SK-N-SH treated with all-trans-retinoic acid at 6 μM for 48 hours (cell line): ENCODE measurements around the gene PYGM.

Experiments
- ATAC-seq: fragments of 200-7000 bp; cut with Tn5 transposase; 3 replicates; pipeline ENCODE4 v1.9.1; 2020; ENCODE audit warnings: mild to moderate bottlenecking, moderate library complexity
- BACH2 ChIP-seq: fragments of 250-450 bp; sonication (Bioruptor Pico); IDR thresholded peaks from 2 replicates; pipeline ENCODE4 v1.9.0; 2021; ENCODE audit warnings: mild to moderate bottlenecking, borderline replicate concordance
- CREB5 ChIP-seq: fragments of 250-450 bp; sonication (Bioruptor Pico); IDR thresholded peaks from 2 replicates; pipeline ENCODE4 v1.5.1; 2020; ENCODE audit warnings: low read depth, mild to moderate bottlenecking, moderate library complexity
- CSDC2 ChIP-seq: fragments of 250-450 bp; sonication (Bioruptor Pico); IDR thresholded peaks from 2 replicates; pipeline ENCODE4 v1.5.0; 2020; ENCODE audit warnings: mild to moderate bottlenecking, moderate library complexity
- CSRNP3 ChIP-seq: fragments of 250-450 bp; sonication (Bioruptor Pico); IDR thresholded peaks from 2 replicates; pipeline ENCODE4 v1.5.1; 2021; ENCODE audit warnings: mild to moderate bottlenecking, moderate library complexity
- ESRRG ChIP-seq: fragments of 250-450 bp; sonication (Bioruptor Pico); IDR thresholded peaks from 2 replicates; pipeline ENCODE4 v1.6.1; 2021; ENCODE audit warnings: mild to moderate bottlenecking
- GLIS3 ChIP-seq: fragments of 250-450 bp; sonication (Bioruptor Pico); IDR thresholded peaks from 2 replicates; pipeline ENCODE4 v1.5.0; 2020; ENCODE audit warnings: mild to moderate bottlenecking, moderate library complexity
- ISL1 ChIP-seq: fragments of 250-450 bp; sonication (Bioruptor Pico); IDR thresholded peaks from 2 replicates; pipeline ENCODE4 v2.1.2; 2022; ENCODE audit warnings: mild to moderate bottlenecking, moderate library complexity
- OSR1 ChIP-seq: fragments of 250-450 bp; sonication (Bioruptor Pico); IDR thresholded peaks from 2 replicates; pipeline ENCODE4 v1.8.0; 2022; ENCODE audit warnings: moderate library complexity, mild to moderate bottlenecking, inconsistent platforms
- PATZ1 ChIP-seq: fragments of 250-450 bp; sonication (Bioruptor Pico); IDR thresholded peaks from 2 replicates; pipeline ENCODE4 v1.8.0; 2020; ENCODE audit warnings: mild to moderate bottlenecking, moderate library complexity, borderline replicate concordance
- PPARA ChIP-seq: fragments of 250-450 bp; sonication (Bioruptor Pico); IDR thresholded peaks from 2 replicates; pipeline ENCODE4 v1.5.0; 2020; ENCODE audit warnings: mild to moderate bottlenecking, borderline replicate concordance
- RARB ChIP-seq: fragments of 250-450 bp; sonication (Bioruptor Pico); IDR thresholded peaks from 2 replicates; pipeline ENCODE4 v1.8.0; 2021; ENCODE audit warnings: mild to moderate bottlenecking, moderate library complexity
- SNAI2 ChIP-seq: fragments of 250-450 bp; sonication (Bioruptor Pico); IDR thresholded peaks from 2 replicates; pipeline ENCODE4 v1.5.0; 2020; ENCODE audit warnings: mild to moderate bottlenecking, moderate library complexity
- TCF4 ChIP-seq: fragments of 250-450 bp; sonication (Bioruptor Pico); IDR thresholded peaks from 2 replicates; pipeline ENCODE4 v1.8.0; 2021; ENCODE audit warnings: mild to moderate bottlenecking, moderate library complexity, borderline replicate concordance
- TOX ChIP-seq: fragments of 250-450 bp; sonication (Bioruptor Pico); IDR thresholded peaks from 2 replicates; pipeline ENCODE4 v1.8.0; 2021; ENCODE audit warnings: mild to moderate bottlenecking, moderate library complexity, borderline replicate concordance
- TSHZ2 ChIP-seq: fragments of 250-450 bp; sonication (Bioruptor Pico); IDR thresholded peaks from 2 replicates; pipeline ENCODE4 v1.5.0; 2020; ENCODE audit warnings: mild to moderate bottlenecking, moderate library complexity
- ZC3H10 ChIP-seq: fragments of 250-450 bp; sonication (Bioruptor Pico); IDR thresholded peaks from 2 replicates; pipeline ENCODE4 v1.5.1; 2021; ENCODE audit warnings: mild to moderate bottlenecking, moderate library complexity
- ZFP3 ChIP-seq: fragments of 250-450 bp; sonication (Bioruptor Pico); IDR thresholded peaks from 2 replicates; pipeline ENCODE4 v1.5.0; 2020; ENCODE audit warnings: mild to moderate bottlenecking, moderate library complexity
- ZNF565 ChIP-seq: fragments of 450-650 bp; formaldehyde crosslinking; conservative IDR thresholded peaks from 2 replicates; pipeline ENCODE4 v1.5.0; 2020; ENCODE audit warnings: low read depth, mild to moderate bottlenecking, moderate library complexity
- ZNF70 ChIP-seq: fragments of 450-650 bp; formaldehyde crosslinking; IDR thresholded peaks from 2 replicates; pipeline ENCODE4 v1.5.0; 2020; ENCODE audit warnings: mild to moderate bottlenecking, moderate library complexity
- ZNF8 ChIP-seq: fragments of 450-650 bp; formaldehyde crosslinking; IDR thresholded peaks from 2 replicates; pipeline ENCODE4 v1.5.0; 2020; ENCODE audit warnings: mild to moderate bottlenecking, moderate library complexity

PYGM gene

GRCh38 chr11:64723907-64724862 is 35.6 kb downstream of the PYGM start:
- TF ChIP-seq CREB5 (CRISPR knock-in tag) (no peak), TOX (CRISPR knock-in tag) (no peak), ZC3H10 (CRISPR knock-in tag) (no peak)
- no peak for ATAC-seq

GRCh38 chr11:64723117-64723906 is 36.5 kb downstream of the PYGM start, which contains the start of gene NRXN2:
Gene NRXN2 (minus strand): TSS chr11:64723197. CDS start chr11:64713699, 9,498 bp downstream.
- ATAC-seq, result peak; percentile 99
- TF ChIP-seq TSHZ2 (CRISPR knock-in tag), result peak; percentile 7; the same call in 1 of the 2 replicates
- no peak for TF ChIP-seq ZFP3

- no peak for ATAC-seq
- TF ChIP-seq RARB (CRISPR knock-in tag) (no peak), CSDC2 (CRISPR knock-in tag) (no peak), ESRRG (CRISPR knock-in tag) (no peak), TOX (CRISPR knock-in tag) (no peak), GLIS3 (CRISPR knock-in tag) (no peak), BACH2 (CRISPR knock-in tag) (no peak), TSHZ2 (CRISPR knock-in tag) (no peak), ZNF8 (no peak), TCF4 (CRISPR knock-in tag) (no peak), PATZ1 (no peak), SNAI2 (CRISPR knock-in tag) (no peak), ZNF565 (no peak), ZC3H10 (CRISPR knock-in tag) (no peak), ZFP3 (no peak), ISL1 (CRISPR knock-in tag) (no peak), CREB5 (CRISPR knock-in tag) (no peak), PPARA (CRISPR knock-in tag) (no peak), ZNF70 (CRISPR knock-in tag) (no peak), OSR1 (CRISPR knock-in tag) (no peak), CSRNP3 (no peak)
Observed at GRCh38 chr11:64722141-64723065, 37.4 kb downstream of the PYGM start.
